ENCODE data around the gene IDH3A.

The IDH3A gene

DNA sequence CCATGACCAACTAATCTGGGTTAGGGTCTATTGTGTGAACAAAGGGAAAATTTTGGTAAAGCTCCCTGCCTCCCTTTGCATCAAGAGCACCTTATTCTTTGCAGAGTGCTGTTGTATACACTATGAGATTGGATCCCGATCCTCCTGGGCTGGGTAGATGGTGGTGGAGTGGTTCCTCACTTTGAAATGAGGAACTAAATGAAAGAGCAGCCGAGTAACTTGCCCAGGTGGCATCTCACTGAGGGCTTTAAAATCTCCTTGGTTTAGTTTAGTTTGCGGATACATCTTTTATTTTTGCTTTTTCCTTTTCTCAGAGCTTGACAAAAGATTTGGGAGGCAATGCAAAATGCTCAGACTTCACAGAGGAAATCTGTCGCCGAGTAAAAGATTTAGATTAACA, 19.4 kb downstream of the IDH3A start:
- DNase-seq (ENCODE audit: low read depth) = no peak

DNA sequence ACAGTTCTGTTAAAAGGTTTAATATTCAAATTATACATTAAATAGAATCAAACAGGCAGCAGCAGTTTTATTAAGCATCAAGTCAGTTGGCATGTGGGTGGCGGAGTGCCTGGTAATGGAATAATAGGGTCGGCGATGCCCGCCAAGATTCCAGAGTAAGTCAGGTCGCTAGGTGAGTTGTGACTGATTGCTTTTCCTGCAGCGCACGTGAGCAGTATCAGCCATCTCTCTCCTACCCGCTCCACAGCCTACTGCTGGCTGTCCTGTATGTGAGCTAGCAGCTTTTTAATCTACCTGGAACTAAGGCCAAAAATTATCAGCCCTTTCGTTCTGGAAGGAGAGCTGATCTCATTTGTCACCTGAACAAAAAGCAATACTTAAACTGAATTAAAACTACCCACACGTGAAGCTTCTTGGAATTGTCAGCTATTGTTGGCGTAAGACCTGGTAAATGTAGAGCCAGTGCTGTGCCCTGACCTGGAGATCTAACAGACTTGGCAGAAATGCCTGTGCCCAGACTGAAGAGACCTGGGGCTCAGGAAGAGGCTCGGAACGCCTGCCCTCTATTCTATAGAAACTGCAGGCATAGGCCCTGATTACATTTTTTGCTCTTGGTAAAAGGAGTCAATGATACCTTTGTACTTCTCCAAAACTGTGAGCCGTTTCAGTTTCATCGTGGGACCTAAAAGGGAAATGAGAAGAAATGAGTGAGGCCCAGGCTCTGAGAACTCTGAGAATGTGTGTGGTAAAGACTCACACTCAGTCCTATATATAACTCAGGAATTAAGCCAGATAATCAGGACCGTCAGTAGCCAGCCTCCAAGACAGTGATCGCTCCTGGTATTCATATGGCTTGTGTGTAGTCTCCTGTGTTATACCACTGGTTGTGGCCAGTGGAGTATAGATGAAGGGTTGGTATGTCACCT, 21.9 kb downstream of the IDH3A start:
- no peak for DNase-seq (ENCODE audit: low read depth)

DNA sequence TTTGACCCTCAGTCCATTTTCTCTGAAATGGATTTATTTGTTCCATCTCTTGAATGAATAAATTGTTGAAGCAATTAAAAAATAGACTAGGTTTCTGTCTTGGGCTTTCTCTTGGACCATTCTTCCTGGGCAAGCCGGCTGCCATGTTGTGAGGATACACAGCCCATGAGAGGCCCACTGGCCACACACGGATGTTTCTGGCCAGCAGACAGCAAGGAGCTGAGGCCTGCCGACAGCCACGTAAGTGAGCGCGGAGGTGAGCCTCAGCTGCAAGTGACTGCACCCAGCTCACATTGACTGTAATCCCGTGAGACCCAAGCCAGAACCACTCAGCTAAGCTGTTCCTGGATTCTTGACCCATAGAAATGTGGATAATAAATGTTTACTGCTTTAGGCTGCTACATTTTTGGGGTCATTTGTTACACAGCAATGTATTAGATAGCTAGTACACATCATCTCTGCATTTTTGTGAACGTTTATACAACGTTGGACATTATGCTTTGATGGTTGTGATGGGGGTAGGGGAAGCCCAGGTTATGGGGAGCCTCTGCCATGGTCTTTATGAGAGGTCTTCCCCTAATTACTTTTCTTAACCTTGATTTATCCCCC, 22.8 kb downstream of the IDH3A start:
- DNase-seq (ENCODE audit: low read depth) = no peak

DNA sequence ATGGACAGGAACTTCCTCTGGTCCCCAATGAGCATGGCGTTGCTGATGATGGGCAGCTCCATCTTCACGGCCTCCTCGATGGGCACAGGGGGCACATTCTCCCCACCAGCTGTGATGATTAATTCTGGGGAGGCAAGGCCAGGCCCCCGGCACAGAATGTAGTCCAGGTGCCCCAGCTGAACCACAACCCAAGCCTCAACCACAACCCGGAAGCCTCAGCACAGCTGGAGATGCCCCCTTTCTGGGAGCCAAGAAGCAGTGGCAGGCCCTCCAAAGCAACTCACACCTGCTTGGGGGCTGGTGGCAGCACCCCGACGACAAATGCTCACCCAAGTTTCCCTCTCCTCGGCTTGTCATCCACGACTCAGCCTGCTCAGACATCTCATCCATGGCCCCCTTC, 25.2 kb downstream of the IDH3A start:
- DNase-seq (ENCODE audit: low read depth) = no peak

DNA sequence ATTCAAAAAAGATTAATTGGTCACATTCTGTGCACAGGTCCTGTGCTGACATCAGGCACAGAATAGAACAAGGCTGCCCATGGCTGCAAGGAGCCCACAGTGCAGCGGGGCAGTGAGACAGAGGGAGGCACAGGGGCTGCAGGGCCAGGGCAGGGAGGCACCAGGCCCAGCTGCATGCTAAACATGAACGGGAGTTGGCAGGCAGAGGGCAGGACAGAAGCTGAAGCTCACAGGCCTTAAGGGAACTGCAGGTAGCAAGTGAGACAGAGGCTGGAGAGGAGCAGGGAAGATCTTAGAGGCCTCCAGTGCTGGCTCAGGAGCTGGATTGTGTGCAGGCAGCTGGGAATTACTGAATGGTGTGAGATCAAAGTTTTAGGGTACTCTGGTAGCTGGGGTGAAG, 26.2 kb downstream of the IDH3A start:
- no peak for DNase-seq (ENCODE audit: low read depth)

DNA sequence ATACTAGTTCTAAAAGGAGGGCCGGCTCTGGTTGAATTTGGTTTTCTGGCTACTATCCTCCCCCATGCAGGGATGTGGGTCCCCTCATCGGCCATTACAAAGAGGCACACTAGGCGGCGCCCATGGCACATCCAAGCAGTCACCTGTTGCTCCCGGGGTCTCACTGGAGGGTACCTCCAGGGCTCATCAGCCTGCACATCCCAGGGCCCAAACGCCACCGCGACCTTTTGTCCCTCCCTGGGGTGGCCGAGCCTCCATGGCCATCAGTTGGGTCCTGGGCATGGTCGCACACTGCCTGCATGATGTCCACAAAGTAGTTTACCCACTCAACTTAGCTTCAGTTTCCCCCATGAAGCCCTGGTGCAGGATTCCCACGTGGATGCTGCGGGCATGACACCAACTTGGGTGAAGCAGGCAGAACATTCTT, 28.3 kb downstream of the IDH3A start:
- no peak for DNase-seq (ENCODE audit: low read depth)

DNA sequence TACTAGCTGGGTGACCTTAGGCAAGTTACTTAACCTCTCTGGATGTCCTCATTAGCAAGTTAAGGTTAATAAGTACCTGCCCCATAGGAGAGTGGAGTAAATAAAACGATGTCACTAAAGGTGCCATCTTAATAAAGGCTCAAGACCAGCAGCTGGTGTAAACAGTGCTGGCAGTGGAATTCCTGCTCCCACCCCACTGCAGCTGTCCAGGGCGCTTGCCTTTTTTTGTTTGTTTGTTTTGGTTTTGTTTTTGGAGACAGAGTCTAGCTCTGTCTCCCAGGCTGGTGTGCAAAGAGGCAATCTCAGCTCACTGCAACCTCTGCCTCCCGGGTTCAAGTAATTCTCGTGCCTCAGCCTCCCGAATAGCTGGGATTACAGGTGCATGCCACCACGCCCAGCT, 28.9 kb downstream of the IDH3A start:
- no peak for DNase-seq (ENCODE audit: low read depth)

DNA sequence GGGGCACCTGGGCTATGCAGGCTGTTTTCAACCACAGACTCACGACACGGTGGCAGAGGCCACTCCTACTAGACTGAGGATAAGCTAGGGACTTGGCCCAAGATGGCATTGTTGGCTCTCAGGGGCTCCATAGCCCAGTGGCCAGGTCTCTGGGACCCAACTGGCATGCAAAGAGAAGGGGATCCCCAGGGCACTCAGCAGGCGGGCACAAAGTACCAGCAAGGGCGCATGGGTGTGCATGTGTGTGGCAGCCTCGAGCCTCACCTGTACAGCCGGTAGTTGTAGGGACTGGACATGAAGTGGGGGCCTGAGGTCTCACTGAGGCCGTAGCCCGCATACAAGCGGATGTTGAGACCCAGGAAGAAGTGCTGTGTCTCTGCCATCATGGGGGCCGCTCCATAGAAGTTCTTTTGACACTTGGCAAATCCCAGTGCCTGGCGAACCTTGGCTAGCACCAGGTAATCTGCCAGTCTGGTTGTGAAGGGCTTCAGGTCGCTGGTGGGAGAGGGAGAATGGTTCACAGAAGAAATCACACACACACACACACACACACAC, 30.2 kb downstream of the IDH3A start:
- no peak for DNase-seq (ENCODE audit: low read depth)

DNA sequence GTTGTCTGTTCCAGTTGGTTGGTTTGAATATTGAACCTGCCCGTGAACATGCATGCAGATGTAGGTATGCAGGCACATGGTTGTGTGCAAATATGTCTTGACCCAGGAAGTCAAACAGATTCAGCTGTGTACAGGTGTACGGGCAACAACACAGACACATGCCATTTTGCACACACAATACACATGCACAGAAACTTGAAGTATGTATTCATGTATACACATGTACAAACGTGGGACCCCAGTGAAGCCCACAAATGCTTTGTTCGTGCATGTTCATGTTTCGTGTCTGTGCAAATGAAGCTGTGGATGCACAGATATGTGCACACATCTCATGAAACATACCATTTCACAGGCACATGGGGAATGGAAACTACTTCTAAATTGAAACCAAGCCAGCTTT, 30.7 kb downstream of the IDH3A start:
- DNase-seq (ENCODE audit: low read depth) = no peak

DNA sequence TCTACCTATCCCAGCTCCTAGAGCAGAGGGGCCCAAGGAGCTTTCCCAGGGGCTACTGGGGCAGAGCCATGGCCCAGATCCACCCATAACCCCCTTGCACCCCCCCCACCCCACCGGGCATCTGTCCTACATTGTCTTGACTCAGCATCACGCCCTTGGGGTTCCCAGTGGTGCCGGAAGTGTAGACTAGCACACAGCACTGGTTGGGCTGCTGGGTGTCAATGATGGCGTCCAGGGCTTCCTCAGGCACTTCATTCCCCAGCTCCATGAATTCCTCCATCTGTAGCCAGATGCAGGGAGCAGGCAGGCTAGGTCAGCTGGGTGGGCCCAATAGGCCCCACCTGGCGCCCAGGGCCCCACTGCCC, 33.2 kb downstream of the IDH3A start:
- DNase-seq (ENCODE audit: low read depth) = no peak

DNA sequence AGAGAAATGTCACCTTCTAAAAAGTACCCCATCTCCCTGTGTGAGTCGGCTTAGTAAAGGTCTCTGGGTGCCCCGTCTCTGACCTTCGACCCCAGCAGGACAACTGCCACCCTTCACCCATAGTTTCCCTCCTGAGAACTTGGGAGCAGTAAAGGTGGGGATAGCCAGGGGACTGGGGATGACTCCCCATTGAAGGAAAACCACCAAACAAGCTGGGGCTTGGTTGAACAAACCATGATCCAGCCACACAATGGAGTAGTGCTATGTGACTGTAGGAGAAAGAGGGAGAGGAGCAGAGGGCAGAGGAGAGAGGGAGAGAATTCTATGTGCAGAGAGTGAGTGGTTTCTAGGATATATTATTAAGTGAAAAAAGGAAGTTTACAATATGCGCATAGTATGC, 33.7 kb downstream of the IDH3A start:
- DNase-seq (ENCODE audit: low read depth) = no peak

DNA sequence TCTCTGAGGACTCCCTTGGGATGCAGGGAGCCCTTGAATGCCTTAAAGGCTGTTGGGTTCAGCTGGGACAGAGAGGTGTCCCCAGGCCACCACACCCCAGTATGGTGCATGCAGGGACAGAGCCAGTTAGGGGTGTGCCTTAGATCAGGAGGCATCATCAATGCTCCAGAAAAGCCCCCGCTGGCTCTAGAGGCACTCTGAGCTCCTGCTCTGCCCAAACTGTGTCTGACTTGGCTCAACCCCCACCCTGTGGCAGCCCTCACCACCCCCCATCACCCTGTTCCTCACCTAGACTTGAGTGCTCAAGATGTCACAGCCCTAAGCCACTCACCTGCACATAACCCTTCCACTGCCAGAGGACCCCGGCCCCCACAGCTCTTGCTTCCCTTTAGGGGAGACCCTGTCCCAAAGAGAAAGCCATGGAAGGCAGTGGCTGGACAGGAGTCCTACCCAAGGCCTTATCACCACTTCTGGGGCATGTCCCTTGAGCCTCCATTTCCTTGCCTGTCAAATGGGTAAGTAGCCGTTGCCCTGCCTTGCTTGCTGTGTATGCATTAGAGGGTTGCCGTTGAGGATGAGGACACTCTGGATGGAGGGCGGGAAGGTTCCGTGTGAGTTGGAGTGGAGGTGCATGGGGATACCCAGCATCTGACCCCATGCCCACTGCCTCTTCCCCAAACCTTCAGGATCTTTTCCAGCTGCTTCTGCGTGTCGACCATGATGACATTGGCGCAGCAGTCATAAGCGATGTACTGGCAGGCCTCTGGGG, 43.8 kb downstream of the IDH3A start:
- DNase-seq (ENCODE audit: low read depth) = no peak

DNA sequence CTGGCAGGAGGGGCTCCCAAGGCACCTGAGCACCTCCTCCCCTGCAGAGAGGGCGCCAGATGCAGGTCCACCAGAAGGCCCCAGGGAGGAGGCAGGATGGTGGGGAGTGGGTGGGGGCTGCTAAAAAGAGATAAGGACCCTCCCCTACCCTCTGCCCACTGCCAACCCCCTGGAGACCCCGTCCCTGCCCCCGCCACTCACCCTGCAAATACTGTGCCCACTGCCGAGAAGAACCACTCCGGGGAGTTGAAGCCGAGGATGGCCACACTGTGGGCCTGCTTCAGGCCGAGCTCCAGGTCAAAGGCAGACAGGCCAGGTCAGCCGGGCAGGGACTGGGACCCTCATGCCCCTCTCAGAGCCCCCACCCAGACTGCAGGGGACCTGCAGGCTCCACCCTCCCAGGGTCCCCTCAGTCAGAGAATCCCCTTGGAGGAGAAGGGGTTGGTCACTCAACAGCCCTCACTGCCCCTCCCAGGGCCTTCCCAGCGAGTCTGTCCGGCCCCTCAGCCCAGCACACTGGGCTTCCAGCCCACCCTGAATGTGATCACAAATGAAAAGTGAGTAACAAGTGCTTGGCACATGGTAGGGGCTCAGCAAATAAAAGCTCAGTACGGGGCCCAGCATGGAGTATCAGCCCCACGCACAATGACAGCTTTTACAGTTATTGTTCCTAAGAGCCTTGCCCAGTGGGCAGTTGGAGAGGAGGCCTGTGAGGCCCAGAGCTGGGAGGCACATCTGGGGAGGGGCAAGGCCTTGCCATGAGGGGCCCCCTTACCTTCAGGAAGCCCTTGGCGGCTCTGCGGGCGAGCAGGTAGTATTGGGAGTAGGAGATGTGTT, 44.8 kb downstream of the IDH3A start:
- no peak for DNase-seq (ENCODE audit: low read depth)

DNA sequence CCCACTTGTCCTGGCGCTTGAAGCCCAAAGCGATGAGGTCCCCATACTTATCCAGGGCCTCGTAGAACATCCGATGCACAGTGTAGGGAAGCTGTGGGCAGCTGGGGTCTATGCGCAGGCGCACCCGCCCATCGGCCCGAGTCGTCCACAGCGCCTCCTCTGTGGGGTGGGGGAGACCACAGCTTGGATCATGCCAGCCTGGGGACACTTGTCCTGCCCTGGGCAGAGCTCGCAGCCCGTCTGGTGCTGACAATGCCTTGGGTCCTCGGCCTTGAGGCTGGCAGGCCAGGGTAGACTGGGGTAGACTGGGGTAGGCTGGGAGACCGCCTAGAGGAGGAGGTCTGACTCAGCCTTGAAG, 45.4 kb downstream of the IDH3A start:
- DNase-seq (ENCODE audit: low read depth) = no peak

DNA sequence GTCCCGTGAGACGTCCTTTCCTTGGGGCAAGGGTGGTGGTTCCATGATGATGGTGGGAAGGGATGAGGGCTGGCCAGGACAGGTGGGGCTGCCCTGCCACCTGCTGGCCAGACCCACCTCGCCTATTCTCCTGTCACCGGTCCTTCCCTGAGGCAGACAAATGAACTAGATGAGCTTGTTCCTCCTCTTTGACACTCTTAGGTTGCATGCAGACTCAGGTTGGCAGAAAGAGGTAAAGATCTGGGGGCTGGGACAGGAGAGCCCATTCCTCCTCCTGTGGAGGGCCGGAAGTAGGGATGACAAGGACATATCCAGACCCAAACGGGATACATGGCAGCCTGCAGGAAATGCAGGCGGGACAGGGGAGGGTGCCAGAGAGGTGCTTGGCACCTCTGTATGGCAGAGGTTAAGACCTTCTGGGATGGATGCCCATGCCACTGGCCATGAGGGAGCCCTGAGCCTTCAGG, 46.6 kb downstream of the IDH3A start:
- no peak for DNase-seq (ENCODE audit: low read depth)

DNA sequence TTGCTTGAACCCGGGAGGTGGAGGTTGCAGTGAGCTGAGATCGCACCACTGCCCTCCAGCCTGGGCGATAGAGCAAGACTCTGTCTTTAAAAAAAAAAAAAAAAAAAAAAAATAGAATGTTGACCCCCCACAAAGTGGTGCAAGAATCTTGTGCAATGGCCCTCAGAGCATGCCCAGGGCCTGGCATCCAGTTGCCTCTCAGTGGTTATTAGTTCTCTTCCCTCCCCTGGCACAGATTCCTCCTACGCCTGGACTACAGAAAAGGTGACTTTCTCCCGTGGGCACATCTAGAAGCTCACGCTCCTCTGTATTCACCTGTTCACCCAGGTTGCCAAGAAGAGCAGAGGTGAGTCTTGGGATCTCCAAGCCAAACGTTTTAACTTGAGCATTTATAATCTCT, 48.5 kb downstream of the IDH3A start:
- no peak for DNase-seq (ENCODE audit: low read depth)

DNA sequence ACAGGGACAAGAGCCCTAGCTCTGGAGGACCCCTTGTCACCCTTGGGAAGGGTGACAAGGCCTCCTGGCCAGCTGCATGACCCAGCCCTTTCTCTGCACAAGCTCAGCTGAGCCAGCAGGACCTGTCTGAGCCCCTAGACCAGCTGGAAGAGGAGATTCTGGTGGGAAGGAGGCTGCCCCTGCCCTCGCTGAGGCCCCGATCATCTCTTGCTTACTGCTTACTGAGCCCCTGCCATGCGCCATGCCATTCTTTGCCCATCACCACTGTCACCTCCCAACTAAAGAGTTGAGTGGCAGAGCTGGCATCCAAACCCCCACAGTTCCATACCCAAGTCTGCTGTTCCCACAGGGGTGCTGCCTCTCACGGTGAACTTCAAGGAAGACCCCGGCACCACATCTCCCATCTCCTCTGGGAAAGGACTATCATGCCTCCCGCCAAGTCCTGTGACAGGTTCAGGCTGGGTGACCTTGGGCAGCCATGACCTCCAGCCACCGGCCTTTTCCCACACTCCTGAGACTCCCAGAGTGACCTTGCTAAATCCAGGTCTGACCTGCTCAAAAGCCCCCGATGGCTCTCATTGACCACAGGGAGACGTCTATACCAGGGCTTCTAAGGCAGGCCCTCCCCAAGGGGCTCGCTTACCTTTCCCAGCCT, 51.2 kb downstream of the IDH3A start:
- DNase-seq (ENCODE audit: low read depth) = no peak

DNA sequence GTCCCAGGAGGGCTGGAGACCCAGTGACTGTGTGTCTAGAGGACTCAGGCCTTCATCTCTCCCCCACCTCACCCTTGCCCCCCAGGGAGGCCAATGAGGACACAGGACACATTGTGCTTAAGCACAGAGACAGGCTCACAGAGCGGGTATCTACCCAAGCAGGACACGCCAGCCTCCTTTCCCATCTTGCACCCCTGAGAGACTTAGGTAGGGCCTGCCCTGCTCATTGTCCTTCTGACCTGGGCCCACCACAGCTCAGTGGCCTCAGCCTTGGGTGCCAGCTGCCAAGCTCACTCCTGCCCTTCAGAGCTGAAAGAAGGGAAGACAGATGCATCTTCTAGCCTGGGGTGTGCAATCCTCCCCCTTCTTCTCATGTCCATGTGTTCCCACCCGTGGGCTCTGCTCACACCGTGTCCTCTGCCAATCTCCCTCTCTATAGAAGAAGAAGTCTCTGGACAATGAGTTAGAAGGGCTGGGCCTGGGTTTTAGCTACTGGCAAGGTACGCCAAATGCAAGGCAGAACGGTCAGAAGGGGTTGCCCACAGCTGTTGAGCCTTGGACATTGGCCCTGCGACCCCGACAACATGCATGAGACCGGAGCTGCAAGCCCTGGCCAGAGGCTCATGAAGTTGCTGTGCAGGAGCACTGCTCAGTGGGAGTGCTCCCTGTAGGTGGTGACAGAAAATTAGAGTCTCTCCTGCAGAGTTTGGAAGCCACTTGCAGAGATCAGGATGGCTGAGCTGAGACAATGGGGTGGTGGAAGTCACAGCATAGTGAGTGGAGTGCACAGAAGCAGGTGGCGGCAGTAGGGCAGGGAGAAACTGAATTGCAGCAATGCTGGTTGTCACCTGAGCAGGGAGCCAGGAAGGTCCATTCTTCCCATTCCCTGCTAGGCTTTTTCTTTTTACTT, 52.4 kb downstream of the IDH3A start:
- DNase-seq (ENCODE audit: low read depth) = no peak

DNA sequence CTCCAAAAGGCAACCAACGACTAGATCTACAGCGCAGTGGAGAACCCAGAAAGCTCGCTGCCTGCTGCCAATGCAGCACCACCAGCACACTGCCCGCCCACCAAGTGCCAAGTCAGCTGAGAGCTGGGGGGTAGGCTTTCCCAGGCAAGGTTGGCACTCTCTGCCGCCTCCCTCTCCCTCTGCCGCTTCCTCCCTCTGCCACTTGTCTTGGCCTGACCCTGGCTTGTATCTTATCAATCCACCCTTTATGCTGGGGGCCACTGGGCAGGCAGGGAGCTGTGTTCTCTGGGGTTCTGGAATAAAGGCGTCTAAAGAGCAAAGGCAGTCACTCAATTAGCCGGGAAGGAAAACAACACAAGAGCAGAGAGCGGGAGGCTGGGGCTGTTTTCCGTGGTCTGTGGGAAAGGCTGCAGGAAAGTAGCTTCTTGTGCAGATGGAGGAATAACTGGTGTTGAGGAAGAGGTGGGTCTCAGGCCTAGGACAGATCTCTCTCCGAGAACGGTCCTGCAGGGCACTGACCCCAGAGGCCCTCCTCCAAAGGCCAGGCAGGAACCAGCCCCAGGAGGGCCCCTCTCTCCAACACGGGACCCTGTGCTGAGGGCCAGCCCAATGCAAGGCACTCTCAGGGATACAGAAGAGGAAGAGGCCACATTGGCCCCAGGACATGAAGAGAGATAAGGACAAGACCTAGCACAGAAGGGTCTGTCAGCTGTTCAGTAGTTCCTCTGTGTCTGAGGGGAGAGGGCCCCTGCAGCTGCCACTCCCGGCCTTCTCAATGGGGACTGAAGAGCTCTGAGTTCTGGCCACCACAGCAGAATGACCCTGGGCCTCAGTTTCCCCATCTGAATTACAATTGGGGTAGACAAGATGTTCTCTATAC, 54.4 kb downstream of the IDH3A start:
- DNase-seq (ENCODE audit: low read depth) = no peak

All from stimulated activated CD8-positive, alpha-beta memory T cell treated with anti-CD3 and anti-CD28 coated beads, Interleukin-15, amount 100 ng/mL, for 1 hour (primary cell).